Activated naive CD8-positive, alpha-beta T cell (primary cell): ENCODE measurements around the gene GNAT1.

Source experiments
- H3K27ac Mint-ChIP-seq: one replicate; pipeline ENCODE4 v1.8.0; 2021; ENCODE audit warnings: mixed read lengths
- H3K27me3 Mint-ChIP-seq: one replicate; pipeline ENCODE4 v1.8.0; 2021; ENCODE audit warnings: mixed read lengths
- H3K36me3 Mint-ChIP-seq: one replicate; pipeline ENCODE4 v1.8.0; 2021; ENCODE audit warnings: mixed read lengths
- H3K4me1 Mint-ChIP-seq: one replicate; pipeline ENCODE4 v1.8.0; 2021; ENCODE audit warnings: low read depth, mixed read lengths
- H3K4me3 Mint-ChIP-seq: one replicate; pipeline ENCODE4 v1.8.0; 2021; ENCODE audit warnings: mild to moderate bottlenecking, mixed read lengths
- H3K9me3 Mint-ChIP-seq: one replicate; pipeline ENCODE4 v1.8.0; 2021; ENCODE audit warnings: low read depth, mixed read lengths

GNAT1 gene

GRCh38 chr3:50156549-50157493 is 34.6 kb upstream of the GNAT1 start:
- H3K36me3 Mint-ChIP-seq: no peaks in the 10 kb centered on the region
- H3K27ac Mint-ChIP-seq: no peak overlapping the region
- H3K9me3 Mint-ChIP-seq: no peaks in the 10 kb centered on the region
- H3K4me3 Mint-ChIP-seq: no peak overlapping the region
- peaks cover 11% of the 10 kb centered on the region for H3K4me1 Mint-ChIP-seq
- peaks cover 15% of the 10 kb centered on the region for H3K27me3 Mint-ChIP-seq

GRCh38 chr3:50157827-50158529 is 33.4 kb upstream of the GNAT1 start:
- peaks cover 15% of the 10 kb centered on the region for H3K27me3 Mint-ChIP-seq
- no peaks in the 10 kb centered on the region for H3K36me3 Mint-ChIP-seq
- H3K27ac Mint-ChIP-seq: no peak overlapping the region
- H3K4me1 Mint-ChIP-seq: peaks cover 11% of the 10 kb centered on the region
- no peaks in the 10 kb centered on the region for H3K9me3 Mint-ChIP-seq
- H3K4me3 Mint-ChIP-seq: no peak overlapping the region

GRCh38 chr3:50158530-50159146 is 32.8 kb upstream of the GNAT1 start:
- Mint-ChIP-seq H3K27ac (no peak overlapping the region), H3K27me3 (peaks cover 11% of the 10 kb centered on the region), H3K4me3 (no peak overlapping the region), H3K9me3 (no peaks in the 10 kb centered on the region), H3K36me3 (no peaks in the 10 kb centered on the region), H3K4me1 (peaks cover 9% of the 10 kb centered on the region)

- Mint-ChIP-seq H3K4me3 (no peak overlapping the region), H3K4me1 (peaks cover 5% of the 10 kb centered on the region), H3K27ac (no peak overlapping the region), H3K36me3 (no peaks in the 10 kb centered on the region), H3K27me3 (peaks cover 8% of the 10 kb centered on the region), H3K9me3 (no peaks in the 10 kb centered on the region)
Observed at GRCh38 chr3:50160561-50160983, 30.8 kb upstream of the GNAT1 start.

GRCh38 chr3:50161320-50161719 is 30.1 kb upstream of the GNAT1 start:
- peaks cover 2% of the 10 kb centered on the region for H3K27me3 Mint-ChIP-seq
- no peaks in the 10 kb centered on the region for H3K4me1 Mint-ChIP-seq
- no peak overlapping the region for H3K4me3 Mint-ChIP-seq
- H3K36me3 Mint-ChIP-seq: no peaks in the 10 kb centered on the region
- no peaks in the 10 kb centered on the region for H3K9me3 Mint-ChIP-seq
- no peak overlapping the region for H3K27ac Mint-ChIP-seq

GRCh38 chr3:50162034-50162883 is 29.2 kb upstream of the GNAT1 start:
- no peak overlapping the region for H3K4me3 Mint-ChIP-seq
- H3K27me3 Mint-ChIP-seq: peaks cover 2% of the 10 kb centered on the region
- no peak overlapping the region for H3K27ac Mint-ChIP-seq
- H3K9me3 Mint-ChIP-seq: no peaks in the 10 kb centered on the region
- no peaks in the 10 kb centered on the region for H3K36me3 Mint-ChIP-seq
- no peaks in the 10 kb centered on the region for H3K4me1 Mint-ChIP-seq

GRCh38 chr3:50163572-50164455 is 27.6 kb upstream of the GNAT1 start:
- H3K27me3 Mint-ChIP-seq: no peaks in the 10 kb centered on the region
- H3K4me1 Mint-ChIP-seq: no peaks in the 10 kb centered on the region
- H3K27ac Mint-ChIP-seq: no peak overlapping the region

GRCh38 chr3:50164481-50164880 is 26.9 kb upstream of the GNAT1 start:
- Mint-ChIP-seq H3K27ac (no peak overlapping the region), H3K4me3 (no peak overlapping the region), H3K36me3 (no peaks in the 10 kb centered on the region), H3K27me3 (no peaks in the 10 kb centered on the region), H3K4me1 (no peaks in the 10 kb centered on the region), H3K9me3 (no peaks in the 10 kb centered on the region)

More at GRCh38 chr3:50163572-50164455, 27.6 kb upstream of the GNAT1 start:
- H3K36me3 Mint-ChIP-seq: no peaks in the 10 kb centered on the region
- no peaks in the 10 kb centered on the region for H3K9me3 Mint-ChIP-seq
- H3K4me3 Mint-ChIP-seq: no peak overlapping the region

GRCh38 chr3:50164984-50165909 is 26.2 kb upstream of the GNAT1 start:
- Mint-ChIP-seq H3K4me1 (no peaks in the 10 kb centered on the region), H3K27me3 (no peaks in the 10 kb centered on the region), H3K36me3 (no peaks in the 10 kb centered on the region), H3K27ac (no peak overlapping the region), H3K9me3 (no peaks in the 10 kb centered on the region), H3K4me3 (no peak overlapping the region)

GRCh38 chr3:50165910-50166538 is 25.4 kb upstream of the GNAT1 start:
- no peak overlapping the region for H3K4me3 Mint-ChIP-seq
- H3K27ac Mint-ChIP-seq: no peak overlapping the region
- H3K9me3 Mint-ChIP-seq: no peaks in the 10 kb centered on the region
- no peaks in the 10 kb centered on the region for H3K4me1 Mint-ChIP-seq
- no peaks in the 10 kb centered on the region for H3K27me3 Mint-ChIP-seq
- H3K36me3 Mint-ChIP-seq: no peaks in the 10 kb centered on the region

GRCh38 chr3:50166620-50167019 is 24.8 kb upstream of the GNAT1 start:
- Mint-ChIP-seq H3K27ac (no peak overlapping the region), H3K36me3 (no peaks in the 10 kb centered on the region), H3K4me1 (no peaks in the 10 kb centered on the region), H3K27me3 (no peaks in the 10 kb centered on the region), H3K4me3 (no peak overlapping the region), H3K9me3 (no peaks in the 10 kb centered on the region)

GRCh38 chr3:50167069-50167840 is 24.2 kb upstream of the GNAT1 start:
- Mint-ChIP-seq H3K4me1 (no peaks in the 10 kb centered on the region), H3K36me3 (no peaks in the 10 kb centered on the region), H3K4me3 (no peak overlapping the region), H3K9me3 (no peaks in the 10 kb centered on the region), H3K27ac (no peak overlapping the region), H3K27me3 (no peaks in the 10 kb centered on the region)
